Sigmoid colon (tissue), 4 donors: Measurements from ENCODE around the gene NACC2.

Experiments used
- CTCF ChIP-seq, 4 experiments: fragments of 450-650 bp in 3 of 4; fragments of 200-600 bp in 1 of 4; IDR thresholded peaks; one replicate each; pipeline ENCODE4 v1.5.1; 2016 to 2019; ENCODE audit warnings: antibody characterized with exemption in 4 of 4, mild to moderate bottlenecking in 3 of 4, moderate library complexity in 2 of 4
- EP300 ChIP-seq, 4 donors: sonication (generic); formaldehyde crosslinking; IDR thresholded peaks; one replicate each; pipeline ENCODE4 v1.6.1; 2017; ENCODE audit warnings: antibody characterized with exemption in 4 of 4
- POLR2A ChIP-seq, 2 donors: fragments of 450-650 bp; IDR thresholded peaks; one replicate each; pipeline ENCODE4 v1.6.1; 2016; ENCODE audit warnings: antibody characterized with exemption in 2 of 2, mild to moderate bottlenecking in 2 of 2, moderate library complexity in 2 of 2

- TF ChIP-seq CTCF (IDR thresholded peaks at IDR 0.05) (no peak), EP300 (IDR thresholded peaks at IDR 0.05) (no peak), POLR2A (IDR thresholded peaks at IDR 0.05) (no peak)
Measured at GRCh38 chr9:136043441-136043991, 51.6 kb downstream of the NACC2 start.
